HG03354 (cell line): ENCODE data around the gene RBM8A.

Source experiments
- ATAC-seq: cut with Tn5 transposase; IDR thresholded peaks from one replicate; pipeline ENCODE4 v1.9.1; 2021; ENCODE audit warnings: mild to moderate bottlenecking; ENCODE audit not compliant: unreplicated experiment, poor library complexity, severe bottlenecking

Gene RBM8A

GRCh38 chr1:145927063-145927886 is at the start of gene RBM8A:
Gene RBM8A, minus strand, starts transcription at chr1:145927484. Its CDS starts 58 bp downstream, at chr1:145927426.
- peak; percentile 98 for ATAC-seq

- ATAC-seq = no peak
Observed at GRCh38 chr1:145977016-145977415, 49.7 kb upstream of the RBM8A start.

GRCh38 chr1:145975216-145975615 is 47.9 kb upstream of the RBM8A start:
- no peak for ATAC-seq

- no peak for ATAC-seq
Observed at GRCh38 chr1:145974721-145975120, 47.4 kb upstream of the RBM8A start.

- no peak for ATAC-seq
Observed at GRCh38 chr1:145972580-145972979, 45.3 kb upstream of the RBM8A start.

GRCh38 chr1:145967288-145967687 is 40.0 kb upstream of the RBM8A start:
- ATAC-seq = no peak

- no peak for ATAC-seq
Observed at GRCh38 chr1:145965119-145965744, 37.9 kb upstream of the RBM8A start.

GRCh38 chr1:145964328-145965118 is 37.2 kb upstream of the RBM8A start, which contains the start of the genes ANKRD34A and POLR3GL:
Gene ANKRD34A, minus strand, starts transcription at chr1:145964575. Its CDS starts 2,816 bp downstream, at chr1:145961759.
Gene POLR3GL, plus strand, starts transcription at chr1:145964690. Its CDS starts 10,176 bp downstream, at chr1:145974866.
- ATAC-seq = peak; percentile 93

- no peak for ATAC-seq
Observed at GRCh38 chr1:145963265-145964019, 36.2 kb upstream of the RBM8A start.

- ATAC-seq = no peak
Observed at GRCh38 chr1:145962157-145963102, 35.1 kb upstream of the RBM8A start.

GRCh38 chr1:145961425-145962156 is 34.3 kb upstream of the RBM8A start:
- no peak for ATAC-seq

- ATAC-seq = no peak
Observed at GRCh38 chr1:145961109-145961424, 33.8 kb upstream of the RBM8A start.

GRCh38 chr1:145960468-145961108 is 33.3 kb upstream of the RBM8A start:
- no peak for ATAC-seq

GRCh38 chr1:145959957-145960467 is 32.7 kb upstream of the RBM8A start:
- no peak for ATAC-seq

GRCh38 chr1:145959333-145959732 is 32.0 kb upstream of the RBM8A start:
- no peak for ATAC-seq

- no peak for ATAC-seq
Observed at GRCh38 chr1:145958734-145959133, 31.4 kb upstream of the RBM8A start.
